Gastrocnemius medialis (tissue), 4 donors: ENCODE data around the gene DUSP16. TPM values are rescaled to one million over a fixed set of nuclear protein-coding genes. Genes with fewer than 3 reads are reported as not detected.
A peak's percentile ranks its signal among the peaks of the same experiment; 100 is the strongest.
"Not testable (repeated sequence)": the region's sequence is repeated elsewhere in the genome, so short reads cannot be mapped to it uniquely, and the experiment has no call there.

Experiments used
- ATAC-seq, 2 donors: fragments of 150-250 bp; one replicate each; pipeline ENCODE4 v1.9.1; 2016
- DNase-seq, 2 donors: peaks; one replicate each; pipeline ENCODE4 v3.0.0-alpha.2; 2019
- H3K27ac ChIP-seq, 4 donors: fragments of 200-600 bp; sonication (generic); 1 replicate in 1 of 4; 2 replicates in 3 of 4; pipeline ENCODE4 v1.5.1; 2016 to 2018; ENCODE audit warnings: mild to moderate bottlenecking in 2 of 4, moderate library complexity in 1 of 4
- H3K27me3 ChIP-seq, 3 donors: fragments of 200-600 bp; sonication (generic) in 2 of 3; 1 replicate in 1 of 3; 2 replicates in 2 of 3; pipeline versions ENCODE4 v1.5.1 to v1.6.0; 2016 to 2019; ENCODE audit warnings: mild to moderate bottlenecking in 1 of 3, moderate library complexity in 1 of 3
- H3K36me3 ChIP-seq, 2 donors: fragments of 200-600 bp; sonication (generic) in 1 of 2; one replicate each; pipeline ENCODE4 v1.5.1; 2017 to 2018
- H3K4me1 ChIP-seq, 2 donors: fragments of 200-600 bp; sonication (generic) in 1 of 2; one replicate each; pipeline ENCODE4 v1.5.1; 2016 to 2017; ENCODE audit warnings: mild to moderate bottlenecking in 2 of 2
- H3K4me3 ChIP-seq, 4 donors: fragments of 200-600 bp; sonication (generic) in 3 of 4; 1 replicate in 1 of 4; 2 replicates in 3 of 4; pipeline ENCODE4 v1.5.1; 2016 to 2019; ENCODE audit warnings: mild to moderate bottlenecking in 2 of 4
- H3K9me3 ChIP-seq, 3 donors: fragments of 200-600 bp; sonication (generic) in 2 of 3; 1 replicate in 1 of 3; 2 replicates in 2 of 3; pipeline ENCODE4 v1.5.1; 2016 to 2019
- POLR2A ChIP-seq, 2 donors: fragments of 450-650 bp; IDR thresholded peaks; one replicate each; pipeline ENCODE4 v1.6.1; 2017; ENCODE audit warnings: antibody characterized with exemption in 2 of 2, mild to moderate bottlenecking in 2 of 2, moderate library complexity in 2 of 2
- in situ Hi-C, 4 donors: fragments of 200-750 bp; cut with MboI; loops; one replicate each; pipeline versions ENCODE4 v1.15.0 to v1.8.0; 2017; ENCODE audit warnings: low sequenced_read_pairs in 4 of 4
- intact Hi-C: fragments of 100-400 bp; cut with DNase I; formaldehyde crosslinking; loops from one replicate; pipeline ENCODE4 v1.15.1; 2023; ENCODE audit warnings: low total_unique reads
- total RNA-seq, 4 donors: library from RNA; depleted of rRNA; stranded (reverse); fragments of >200 nt; gene quantifications; one replicate each; pipeline versions ENCODE4 v1.1.0 to v1.2.3, GENCODE V29; 2016
- TF ChIP-seq, protein P1 (sequence below), 5 experiments: fragments of 450-650 bp in 3 of 5; fragments of 200-600 bp in 2 of 5; sonication (generic) in 2 of 5; IDR thresholded peaks in 4 of 5; conservative IDR thresholded peaks in 1 of 5; 1 replicate in 4 of 5; 2 replicates in 1 of 5; pipeline ENCODE4 v1.5.1; 2016 to 2019; ENCODE audit warnings: antibody characterized with exemption in 5 of 5, mild to moderate bottlenecking in 3 of 5, moderate library complexity in 3 of 5

DUSP16 gene
- total RNA-seq, 4 donors from 2014 or later: 10.9 to 15.7 (median 13.3) TPM

DNA sequence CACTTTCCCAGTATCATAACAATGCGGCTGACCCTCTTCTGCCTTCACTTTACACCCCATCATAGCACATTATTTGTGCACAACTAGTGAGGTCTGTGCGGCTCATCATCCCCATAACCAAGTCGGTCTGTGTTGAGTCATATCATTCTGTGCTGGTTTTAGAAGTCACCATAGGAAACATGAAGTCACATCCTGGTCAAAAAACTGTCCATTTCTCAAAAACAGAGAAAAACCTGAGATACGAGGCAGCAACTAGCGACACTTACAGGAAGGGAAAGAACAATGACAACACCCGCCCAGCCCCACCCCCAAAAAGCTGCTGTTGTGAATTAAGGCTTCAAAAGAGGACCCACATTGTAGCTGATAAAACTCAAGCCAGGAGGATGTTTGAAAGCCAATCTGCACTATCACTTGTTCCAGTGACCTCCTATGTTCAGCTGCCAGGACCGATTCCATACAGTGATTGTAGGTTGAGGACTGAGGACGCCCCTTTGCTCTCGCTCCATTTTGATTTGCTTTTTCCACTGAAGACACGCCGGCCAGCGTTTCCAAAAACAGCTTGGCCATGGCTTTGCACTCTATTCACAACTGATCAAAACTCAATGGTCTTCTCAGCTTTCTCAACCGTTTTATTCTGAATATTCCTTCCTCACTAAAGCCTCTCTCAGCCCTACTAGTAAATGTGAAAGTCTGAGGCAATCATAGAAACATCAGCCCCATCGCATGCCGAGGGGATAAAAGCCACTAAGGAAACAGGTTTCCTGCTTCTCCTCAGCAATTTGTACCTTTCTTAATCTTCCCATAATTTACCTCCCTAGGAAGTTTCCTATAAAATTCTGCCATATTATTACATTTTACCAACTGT is 87.5 kb downstream of the DUSP16 start:
- H3K9me3 ChIP-seq: no peaks in the 10 kb centered on the region
- H3K36me3 ChIP-seq: peaks cover 0 to 20% of the 10 kb centered on the region in 2 donors
- peak overlapping the region; percentile 21 to 48 (median 42) for H3K27ac ChIP-seq
- intact Hi-C loops (no loop called here), in situ Hi-C loops (no loop called here)
- no peak for TF ChIP-seq POLR2A (IDR thresholded peaks at IDR 0.05)
- TF ChIP-seq, protein P1, sequence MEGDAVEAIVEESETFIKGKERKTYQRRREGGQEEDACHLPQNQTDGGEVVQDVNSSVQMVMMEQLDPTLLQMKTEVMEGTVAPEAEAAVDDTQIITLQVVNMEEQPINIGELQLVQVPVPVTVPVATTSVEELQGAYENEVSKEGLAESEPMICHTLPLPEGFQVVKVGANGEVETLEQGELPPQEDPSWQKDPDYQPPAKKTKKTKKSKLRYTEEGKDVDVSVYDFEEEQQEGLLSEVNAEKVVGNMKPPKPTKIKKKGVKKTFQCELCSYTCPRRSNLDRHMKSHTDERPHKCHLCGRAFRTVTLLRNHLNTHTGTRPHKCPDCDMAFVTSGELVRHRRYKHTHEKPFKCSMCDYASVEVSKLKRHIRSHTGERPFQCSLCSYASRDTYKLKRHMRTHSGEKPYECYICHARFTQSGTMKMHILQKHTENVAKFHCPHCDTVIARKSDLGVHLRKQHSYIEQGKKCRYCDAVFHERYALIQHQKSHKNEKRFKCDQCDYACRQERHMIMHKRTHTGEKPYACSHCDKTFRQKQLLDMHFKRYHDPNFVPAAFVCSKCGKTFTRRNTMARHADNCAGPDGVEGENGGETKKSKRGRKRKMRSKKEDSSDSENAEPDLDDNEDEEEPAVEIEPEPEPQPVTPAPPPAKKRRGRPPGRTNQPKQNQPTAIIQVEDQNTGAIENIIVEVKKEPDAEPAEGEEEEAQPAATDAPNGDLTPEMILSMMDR (IDR thresholded peaks at IDR 0.05 in 4 of 5, conservative IDR thresholded peaks at IDR 0.05 in 1 of 5): no peak
- ATAC-seq (peak in 1 of 2 donors; percentile 41), DNase-seq (no peak)
- peaks cover 0 to 4% of the 10 kb centered on the region in 2 donors for H3K4me1 ChIP-seq
- no peaks in the 10 kb centered on the region for H3K27me3 ChIP-seq
- H3K4me3 ChIP-seq: no peak overlapping the region

DNA sequence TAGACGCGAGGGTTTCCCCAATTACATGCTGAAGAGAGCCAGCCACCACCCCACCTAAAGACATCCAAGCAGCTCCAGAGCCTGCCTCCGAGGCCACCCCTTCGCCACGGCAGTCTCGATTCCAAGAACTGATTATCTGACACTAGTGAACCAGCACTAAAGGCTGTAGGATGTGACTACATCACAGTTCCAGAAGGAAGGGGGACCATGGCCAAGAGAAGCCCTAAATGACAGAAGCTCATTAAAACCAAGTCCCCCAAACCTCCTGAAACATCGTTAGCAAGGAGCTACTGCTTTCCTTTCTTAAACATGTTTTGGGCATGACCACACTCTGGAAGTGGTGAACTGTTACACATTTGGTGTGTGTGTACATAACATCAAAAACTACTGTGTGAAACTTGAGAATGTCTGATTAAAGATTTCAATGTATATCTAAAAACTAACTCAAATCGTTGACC is 88.2 kb downstream of the DUSP16 start:
- H3K36me3 ChIP-seq: peaks cover 0 to 14% of the 10 kb centered on the region in 2 donors

DNA sequence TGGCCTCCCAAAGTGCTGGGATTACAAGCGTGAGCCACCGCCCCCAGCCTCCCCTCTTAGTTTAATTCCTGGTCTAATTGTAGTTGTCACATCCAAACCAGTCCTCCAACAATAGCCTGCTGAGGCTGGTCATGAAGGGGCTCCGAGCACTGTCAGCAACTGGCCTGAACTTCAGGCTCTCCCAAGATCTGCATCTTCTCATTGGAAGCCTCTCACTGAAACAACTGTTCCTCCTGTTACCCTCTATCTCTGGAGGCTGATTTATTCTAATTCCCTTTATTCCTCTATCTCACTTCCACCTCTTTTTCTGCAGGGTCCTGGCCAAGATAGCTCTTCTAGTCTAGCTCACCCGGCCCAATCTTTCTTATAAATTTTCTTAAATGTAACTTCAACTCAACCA is 89.4 kb downstream of the DUSP16 start:
- no peak overlapping the region for H3K4me3 ChIP-seq
- no peaks in the 10 kb centered on the region for H3K9me3 ChIP-seq
- no peak for TF ChIP-seq POLR2A (IDR thresholded peaks at IDR 0.05)
- TF ChIP-seq, protein P1 (IDR thresholded peaks at IDR 0.05 in 4 of 5, conservative IDR thresholded peaks at IDR 0.05 in 1 of 5): no peak
- no peaks in the 10 kb centered on the region for H3K27me3 ChIP-seq
- no peak for DNase-seq
- peaks cover 0 to 11% of the 10 kb centered on the region in 2 donors for H3K36me3 ChIP-seq
- H3K4me1 ChIP-seq: peaks cover 0 to 4% of the 10 kb centered on the region in 2 donors
- in situ Hi-C loops: no loop called here
- ATAC-seq: no peak
- no peak overlapping the region for H3K27ac ChIP-seq
- intact Hi-C loops: no loop called here

More for the DNA sequence above, 88.2 kb downstream of the DUSP16 start:
- Histone ChIP-seq H3K4me1 (peaks cover 0 to 4% of the 10 kb centered on the region in 2 donors), H3K9me3 (no peaks in the 10 kb centered on the region), H3K27ac (peak overlapping the region in 2 of 4 donors; percentile 42 to 48), H3K27me3 (no peaks in the 10 kb centered on the region), H3K4me3 (no peak overlapping the region)
- ATAC-seq (no peak), DNase-seq (no peak)
- intact Hi-C loops: no loop called here
- TF ChIP-seq, protein P1 (IDR thresholded peaks at IDR 0.05 in 4 of 5, conservative IDR thresholded peaks at IDR 0.05 in 1 of 5): no peak
- no peak for TF ChIP-seq POLR2A (IDR thresholded peaks at IDR 0.05)
- in situ Hi-C loops: no loop called here

DNA sequence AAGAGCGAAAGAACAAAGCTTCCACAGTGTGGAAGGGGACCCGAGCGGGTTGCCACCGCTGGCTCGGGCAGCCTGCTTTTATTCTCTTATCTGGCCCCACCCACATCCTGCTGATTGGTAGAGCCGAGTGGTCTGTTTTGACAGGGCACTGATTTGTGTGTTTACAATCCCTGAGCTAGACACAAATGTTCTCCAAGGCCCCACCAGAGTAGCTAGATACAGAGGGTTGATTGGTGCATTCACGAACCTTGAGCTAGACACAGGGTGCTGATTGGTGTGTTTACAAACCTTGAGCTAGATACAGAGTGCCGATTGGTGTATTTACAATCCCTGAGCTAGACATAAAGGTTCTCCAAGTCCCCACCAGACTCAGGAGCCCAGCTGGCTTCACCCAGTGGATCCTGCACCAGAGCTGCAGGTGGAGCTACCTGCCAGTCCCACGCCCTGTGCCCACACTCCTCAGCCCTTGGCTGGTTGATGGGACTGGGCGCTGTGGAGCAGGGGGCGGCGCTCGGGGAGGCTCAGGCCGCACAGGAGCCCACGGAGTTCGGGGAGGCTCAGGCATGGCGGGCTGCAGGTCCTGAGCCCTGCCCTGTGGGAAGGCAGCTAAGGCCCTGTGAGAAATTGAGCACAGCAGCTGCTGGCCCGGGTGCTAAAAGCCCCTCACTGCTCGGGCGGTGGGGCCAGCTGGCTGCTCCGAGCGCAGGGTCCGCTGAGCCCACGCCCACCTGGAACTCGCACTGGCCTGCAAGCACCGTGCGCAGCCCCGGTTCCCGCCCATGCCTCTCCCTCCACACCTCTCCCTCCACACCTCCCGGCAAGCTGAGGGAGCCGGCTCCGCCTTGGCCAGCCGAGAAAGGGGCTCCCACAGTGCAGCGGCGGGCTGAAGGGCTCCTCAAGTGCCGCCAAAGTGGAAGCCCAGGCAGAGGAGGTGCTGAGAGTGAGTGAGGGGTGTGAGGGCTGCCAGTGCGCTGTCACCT is 90.4 kb downstream of the DUSP16 start:
- H3K4me3 ChIP-seq, H3K4me1 ChIP-seq, H3K36me3 ChIP-seq, DNase-seq, H3K27me3 ChIP-seq, in situ Hi-C loops, H3K27ac ChIP-seq, ATAC-seq, intact Hi-C loops, H3K9me3 ChIP-seq: not testable (repeated sequence)
